Measurements from ENCODE around the gene FNDC10.

FNDC10 gene

DNA sequence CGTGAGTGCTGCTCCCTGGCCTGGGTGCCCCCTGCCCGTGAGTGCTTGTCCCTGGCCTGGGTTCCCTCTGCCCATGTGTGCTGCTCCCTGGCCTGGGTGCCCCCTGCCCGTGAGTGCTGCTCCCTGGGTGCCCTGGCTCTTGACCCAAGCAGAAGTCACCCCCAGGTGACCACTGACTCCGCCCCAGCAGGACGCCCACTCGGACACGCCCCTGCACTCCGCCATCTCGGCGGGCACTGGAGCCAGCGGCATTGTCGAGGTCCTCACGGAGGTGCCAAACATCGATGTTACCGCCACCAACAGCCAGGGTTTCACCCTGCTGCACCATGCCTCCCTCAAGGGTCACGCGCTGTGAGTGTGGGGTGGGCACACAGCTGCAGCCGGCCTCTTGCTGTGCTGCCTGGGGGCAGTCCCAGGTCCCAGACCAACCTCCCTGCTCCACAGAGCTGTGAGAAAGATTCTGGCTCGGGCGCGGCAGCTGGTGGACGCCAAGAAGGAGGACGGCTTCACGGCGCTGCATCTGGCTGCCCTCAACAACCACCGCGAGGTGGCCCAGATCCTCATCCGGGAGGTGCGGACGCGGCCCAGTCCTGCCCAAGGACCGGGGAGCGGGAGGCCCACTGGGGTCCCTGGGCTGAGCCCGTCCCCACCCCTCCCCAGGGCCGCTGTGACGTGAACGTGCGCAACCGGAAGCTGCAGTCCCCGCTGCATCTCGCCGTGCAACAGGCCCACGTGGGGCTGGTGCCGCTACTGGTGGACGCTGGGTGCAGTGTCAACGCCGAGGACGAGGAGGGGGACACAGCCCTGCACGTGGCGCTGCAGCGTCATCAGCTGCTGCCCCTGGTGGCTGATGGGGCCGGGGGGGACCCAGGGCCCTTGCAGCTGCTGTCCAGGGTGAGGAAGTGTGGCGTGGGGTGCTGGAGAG, 28.2 kb upstream of the FNDC10 start:
- DNase-seq, result no peak

DNA sequence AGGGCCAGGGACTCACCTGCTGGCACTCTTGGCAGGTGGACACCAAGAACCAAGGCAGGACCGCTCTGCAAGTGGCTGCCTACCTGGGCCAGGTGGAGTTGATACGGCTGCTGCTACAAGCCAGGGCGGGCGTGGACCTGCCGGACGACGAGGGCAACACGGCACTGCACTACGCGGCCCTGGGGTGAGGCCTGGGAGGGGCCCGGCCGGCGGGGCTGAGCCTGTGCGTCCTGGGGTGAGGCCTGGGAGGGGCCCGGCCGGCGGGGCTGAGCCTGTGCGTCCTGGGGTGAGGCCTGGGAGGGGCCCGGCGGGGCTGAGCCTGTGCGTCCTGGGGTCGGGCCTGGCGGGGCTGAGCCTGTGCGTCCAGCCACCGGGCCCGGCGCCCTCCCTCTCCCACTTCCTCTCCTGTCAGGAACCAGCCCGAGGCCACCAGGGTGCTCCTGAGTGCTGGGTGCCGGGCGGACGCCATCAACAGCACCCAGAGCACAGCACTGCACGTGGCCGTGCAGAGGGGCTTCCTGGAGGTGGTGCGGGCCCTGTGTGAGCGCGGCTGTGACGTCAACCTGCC, 27.4 kb upstream of the FNDC10 start:
- no peak for DNase-seq

DNA sequence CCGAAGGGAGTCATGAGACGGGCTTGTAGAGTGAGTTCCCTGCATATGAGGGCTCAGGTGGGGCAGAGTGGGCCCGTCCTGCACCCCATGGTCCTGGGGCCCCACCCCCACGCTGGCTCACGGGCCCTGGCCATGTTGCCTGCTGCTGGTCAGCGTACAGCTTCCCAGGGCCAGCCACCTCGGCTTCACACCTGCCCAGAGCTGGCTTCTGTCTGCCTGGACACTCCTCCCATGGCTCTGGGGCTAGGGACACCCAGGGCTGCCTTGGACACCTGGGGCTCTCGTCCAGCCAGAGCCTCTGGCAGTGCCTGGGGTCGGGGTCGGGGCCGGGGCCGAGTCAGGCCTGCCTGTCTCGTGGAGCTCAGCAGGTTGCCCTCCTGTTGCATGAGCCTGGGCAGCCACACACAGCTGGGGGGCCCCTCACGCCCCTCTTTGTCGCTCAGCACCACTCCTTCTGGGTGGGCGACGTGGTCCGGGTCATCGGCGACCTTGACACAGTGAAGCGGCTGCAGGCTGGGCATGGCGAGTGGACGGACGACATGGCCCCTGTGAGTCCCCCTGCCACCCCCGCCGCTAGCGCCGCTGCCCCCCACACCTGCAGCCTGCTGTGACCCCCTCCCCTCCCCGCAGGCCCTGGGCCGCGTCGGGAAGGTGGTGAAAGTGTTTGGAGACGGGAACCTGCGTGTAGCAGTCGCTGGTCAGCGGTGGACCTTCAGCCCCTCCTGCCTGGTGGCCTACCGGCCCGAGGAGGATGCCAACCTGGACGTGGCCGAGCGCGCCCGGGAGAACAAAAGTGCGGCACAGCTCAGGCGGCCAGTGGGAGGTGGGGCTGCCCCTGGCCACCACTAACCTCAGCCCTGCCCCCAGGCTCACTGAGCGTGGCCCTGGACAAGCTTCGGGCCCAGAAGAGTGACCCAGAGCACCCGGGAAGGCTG, 26.5 kb upstream of the FNDC10 start:
- DNase-seq, result no peak

DNA sequence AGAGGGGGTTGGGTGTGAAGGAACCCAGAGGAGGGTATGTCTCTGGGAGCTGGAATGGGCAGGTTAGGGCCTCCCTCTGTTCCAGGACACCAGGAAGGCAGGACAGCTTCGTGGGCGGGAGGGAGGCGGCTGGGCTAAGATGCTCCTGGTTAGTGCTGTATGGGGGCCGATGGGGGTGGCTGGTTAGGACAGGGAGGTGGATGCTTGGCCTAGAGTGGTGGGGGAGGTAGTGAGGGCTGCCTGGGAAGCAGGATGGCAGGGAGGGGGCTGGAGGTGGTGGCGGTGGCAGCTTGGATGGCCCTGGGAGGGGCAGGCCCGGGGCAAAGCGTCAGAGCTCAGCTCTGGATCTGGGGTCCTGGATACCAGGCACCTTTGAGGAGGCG, 25.9 kb upstream of the FNDC10 start:
- DNase-seq, result no peak

DNA sequence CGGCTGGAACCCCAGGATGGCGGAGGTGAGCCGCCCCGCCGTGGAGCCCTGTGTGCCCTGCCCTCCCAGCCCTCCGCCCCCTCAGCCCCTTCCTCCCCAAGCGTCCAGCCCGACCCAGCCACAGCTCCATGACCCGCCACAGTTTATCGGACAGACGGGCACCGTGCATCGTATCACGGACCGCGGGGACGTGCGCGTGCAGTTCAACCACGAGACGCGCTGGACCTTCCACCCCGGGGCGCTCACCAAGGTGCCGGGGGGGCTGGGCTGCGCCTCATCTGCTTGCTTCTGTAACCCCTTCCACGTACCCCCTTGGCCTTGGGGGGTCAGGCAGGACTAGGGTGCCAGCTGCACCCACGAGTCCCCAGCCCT, 25.5 kb upstream of the FNDC10 start:
- DNase-seq, result no peak

DNA sequence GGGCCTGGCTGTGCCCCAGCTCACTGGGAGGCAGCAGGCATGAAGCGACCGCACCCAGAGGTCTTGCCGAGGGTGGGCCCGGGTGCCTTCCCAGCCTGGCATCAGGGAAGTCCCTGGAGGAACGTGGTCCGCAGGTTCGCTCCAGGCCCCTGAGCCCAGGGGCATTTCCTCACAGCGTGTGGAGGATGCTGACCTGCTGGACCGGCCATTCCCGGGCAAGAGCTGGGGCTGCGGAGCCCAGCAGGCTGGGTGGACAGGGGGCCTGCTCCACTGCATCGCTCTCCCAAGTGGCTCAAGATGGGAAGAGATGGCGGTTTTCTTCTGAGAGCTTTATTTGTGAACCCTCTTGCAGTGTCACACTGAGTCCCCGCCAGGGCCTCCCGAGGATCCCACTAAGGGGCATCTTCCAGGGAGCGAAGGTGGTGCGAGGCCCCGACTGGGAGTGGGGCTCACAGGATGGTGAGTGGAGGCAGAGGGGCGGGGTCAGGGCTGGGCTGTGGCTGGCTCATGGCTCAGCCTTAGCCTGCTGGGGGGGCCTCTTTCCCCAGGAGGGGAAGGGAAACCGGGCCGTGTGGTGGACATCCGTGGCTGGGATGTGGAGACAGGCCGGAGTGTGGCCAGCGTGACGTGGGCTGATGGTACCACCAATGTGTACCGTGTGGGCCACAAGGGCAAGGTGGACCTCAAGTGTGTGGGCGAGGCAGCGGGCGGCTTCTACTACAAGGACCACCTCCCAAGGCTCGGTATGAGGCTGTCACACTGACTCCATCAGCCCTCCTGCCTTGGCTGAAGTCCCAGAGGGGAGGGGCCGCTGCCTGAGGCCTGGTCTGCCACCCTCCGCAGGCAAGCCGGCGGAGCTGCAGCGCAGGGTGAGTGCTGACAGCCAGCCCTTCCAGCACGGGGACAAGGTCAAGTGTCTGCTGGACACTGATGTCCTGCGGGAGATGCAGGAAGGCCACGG, 24.8 kb upstream of the FNDC10 start:
- DNase-seq, result no peak

DNA sequence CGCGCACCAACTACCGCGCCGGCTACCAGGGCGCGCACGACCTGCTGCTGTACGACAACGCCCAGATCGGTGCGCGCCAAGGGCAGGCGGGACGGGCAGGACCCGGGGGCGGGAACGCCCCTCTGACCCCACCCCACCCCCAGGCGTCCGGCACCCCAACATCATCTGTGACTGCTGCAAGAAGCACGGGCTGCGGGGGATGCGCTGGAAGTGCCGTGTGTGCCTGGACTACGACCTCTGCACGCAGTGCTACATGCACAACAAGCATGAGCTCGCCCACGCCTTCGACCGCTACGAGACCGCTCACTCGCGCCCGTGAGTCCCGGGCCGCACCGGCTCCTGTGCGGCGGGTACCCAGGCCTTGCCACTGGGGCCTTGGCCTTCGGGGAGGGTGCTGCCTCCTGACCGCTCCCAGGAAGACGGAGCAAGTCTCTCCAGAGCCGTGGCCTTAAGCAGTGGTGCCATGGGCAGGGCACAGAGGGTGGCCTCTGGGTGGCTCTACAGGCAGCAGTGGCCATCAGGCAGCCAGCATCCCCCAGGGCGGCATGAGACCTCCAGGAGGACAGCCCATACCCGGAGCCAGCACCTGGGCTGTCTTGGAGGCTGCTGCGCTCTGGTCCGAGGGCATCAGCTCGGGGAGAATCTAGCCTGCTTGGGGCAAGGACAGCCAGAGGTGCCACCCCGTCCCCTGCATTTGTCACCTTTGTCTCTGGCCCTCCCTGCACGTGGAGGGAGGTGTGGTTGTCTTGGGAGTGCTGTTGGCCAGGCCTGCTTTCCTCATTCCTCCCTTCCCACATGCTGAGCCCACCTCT, 23.9 kb upstream of the FNDC10 start:
- DNase-seq, result no peak

DNA sequence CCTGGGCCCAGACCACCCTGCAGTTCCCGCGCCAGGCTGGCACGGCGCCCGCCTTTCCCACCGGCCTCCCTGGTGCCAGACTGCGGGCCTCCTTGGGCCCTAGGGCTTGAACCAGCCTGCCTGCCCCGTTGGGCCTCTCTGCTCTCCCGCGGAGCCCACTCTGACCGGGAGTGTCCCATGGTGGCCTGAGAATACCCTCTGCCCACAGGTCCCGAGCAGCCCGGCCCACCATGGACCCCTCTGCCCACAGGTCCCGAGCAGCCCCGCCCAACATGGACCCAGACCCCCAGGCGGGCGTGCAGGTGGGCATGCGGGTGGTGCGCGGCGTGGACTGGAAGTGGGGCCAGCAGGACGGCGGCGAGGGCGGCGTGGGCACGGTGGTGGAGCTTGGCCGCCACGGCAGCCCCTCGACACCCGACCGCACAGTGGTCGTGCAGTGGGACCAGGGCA, 23.3 kb upstream of the FNDC10 start:
- DNase-seq, result no peak

DNA sequence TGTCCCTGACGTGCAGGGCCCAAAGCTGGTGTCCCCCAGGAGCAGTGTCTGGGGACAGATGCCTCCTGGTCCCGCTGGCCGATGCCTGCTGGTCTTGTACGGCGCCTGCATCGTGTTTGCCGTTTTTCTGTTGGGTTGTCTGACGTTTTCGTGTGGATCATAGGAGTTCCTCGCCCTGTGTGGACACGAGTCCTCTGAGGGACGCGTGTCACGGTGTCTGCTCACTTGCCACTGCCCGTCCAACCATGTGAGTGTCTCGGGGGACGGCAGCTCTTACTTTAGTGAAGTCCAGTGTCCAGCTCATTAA, 22.8 kb upstream of the FNDC10 start:
- no peak for DNase-seq

DNA sequence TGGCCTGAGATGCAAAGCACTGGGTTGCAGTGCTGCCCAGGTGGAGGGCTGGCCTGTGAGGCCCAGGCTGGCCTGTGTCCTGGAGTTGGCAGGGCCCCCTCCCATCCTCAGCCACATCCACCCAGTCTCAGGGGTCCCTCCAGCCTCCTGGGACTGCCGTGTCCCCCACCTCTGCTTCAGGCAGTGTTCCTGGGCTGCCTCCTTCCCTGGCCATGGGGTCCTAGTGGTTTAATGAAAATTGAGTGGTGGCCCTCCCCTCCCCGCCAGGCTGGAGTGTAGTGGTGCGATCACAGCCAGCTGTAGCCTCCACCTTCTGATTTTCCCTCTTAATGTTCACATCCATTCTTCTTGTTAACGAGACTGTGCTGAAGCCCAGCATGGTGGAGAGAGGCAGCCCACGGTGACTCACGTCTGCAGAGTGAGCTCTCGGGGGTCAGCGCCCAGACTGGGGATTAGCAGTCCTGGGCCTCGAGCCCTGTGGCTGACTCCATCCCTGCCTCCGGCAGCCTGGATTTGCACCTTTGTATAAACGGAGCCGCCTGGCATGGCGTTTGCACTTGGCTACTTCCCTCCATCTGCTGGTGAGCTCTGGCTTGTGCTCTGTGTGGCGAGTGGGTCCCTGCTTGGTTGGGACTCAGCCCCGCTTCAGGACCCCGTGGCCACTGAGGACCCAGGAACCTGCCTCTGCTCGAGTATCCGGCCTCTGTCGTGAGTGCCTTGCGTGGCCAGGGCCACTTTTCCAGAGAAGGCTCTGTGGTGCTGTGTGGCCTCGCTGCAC, 22.3 kb upstream of the FNDC10 start:
- DNase-seq, result no peak

DNA sequence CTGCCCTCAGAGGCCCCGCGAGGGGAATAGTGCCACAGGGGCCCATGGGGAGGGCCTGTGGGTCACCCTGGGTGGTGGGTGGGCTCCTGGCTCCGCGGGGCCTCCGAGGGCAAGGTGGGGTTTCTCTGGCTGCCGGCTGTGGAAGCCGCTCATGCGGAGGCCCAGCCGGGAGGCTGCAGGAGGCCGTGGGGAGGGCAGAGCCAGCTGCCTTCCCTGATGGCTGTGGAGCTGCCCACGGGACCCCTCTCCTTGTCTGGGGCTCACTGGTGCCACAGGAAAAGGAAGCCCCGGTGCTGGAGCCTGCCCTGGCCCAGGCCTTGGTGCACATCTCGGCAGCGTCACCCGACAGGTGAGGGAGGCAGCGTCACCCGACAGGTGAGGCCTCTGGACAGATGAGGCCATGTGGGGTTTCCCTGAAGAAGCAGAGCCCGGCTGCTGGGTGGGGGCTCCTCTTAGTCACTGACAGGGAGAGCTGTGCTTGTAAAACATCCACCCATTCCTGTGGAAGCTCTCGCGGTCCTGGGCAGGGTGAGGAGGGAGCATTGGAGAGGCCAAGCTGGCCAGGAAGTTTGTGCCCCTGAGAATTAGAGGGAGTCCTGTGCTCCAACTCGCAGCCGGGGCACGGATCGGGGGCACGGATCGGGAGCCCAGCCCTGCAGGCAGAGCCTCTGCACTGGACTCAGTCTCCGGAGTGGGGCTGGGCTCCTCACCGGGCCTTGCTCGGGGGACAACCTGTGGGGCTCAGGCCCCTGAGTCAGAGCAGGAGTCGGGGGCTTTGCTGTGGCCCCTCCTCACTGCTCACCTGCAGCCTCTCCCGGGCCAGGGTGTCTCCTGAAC, 21.5 kb upstream of the FNDC10 start:
- no peak for DNase-seq

DNA sequence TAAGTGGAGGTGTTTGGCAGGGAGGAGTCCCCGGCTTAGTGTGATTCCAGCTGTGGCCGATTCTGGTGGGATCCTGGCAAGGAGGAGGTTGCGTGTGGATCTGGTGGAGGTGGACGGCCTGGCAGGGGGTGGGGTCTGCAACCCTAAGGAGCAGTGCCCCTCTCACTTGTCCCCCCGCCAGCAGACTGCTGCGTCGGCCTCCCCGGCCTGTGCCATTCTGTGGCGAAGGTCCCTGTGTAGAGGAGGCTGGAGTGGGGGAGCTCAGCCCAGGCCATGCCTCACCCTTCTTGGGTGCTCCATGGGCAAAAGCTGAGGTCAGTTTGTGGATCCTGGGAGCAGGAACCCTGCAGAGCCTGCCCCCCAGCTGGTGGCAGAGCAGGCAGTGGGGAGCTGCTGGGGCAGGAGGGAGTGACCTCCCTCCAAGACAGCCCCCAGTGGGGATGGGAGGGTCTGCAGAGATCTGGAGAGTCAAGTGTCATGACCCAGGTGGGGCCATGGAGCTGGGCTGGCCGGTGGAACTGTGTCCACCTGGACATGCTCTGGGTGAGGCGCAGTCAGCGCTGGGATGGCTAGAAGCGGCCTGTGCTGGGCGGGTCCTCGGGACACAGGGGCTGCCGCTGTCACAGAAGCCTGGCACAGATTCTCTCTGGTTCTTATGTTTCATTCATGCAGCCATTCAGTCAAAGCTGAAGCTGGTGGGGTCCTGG, 20.7 kb upstream of the FNDC10 start:
- DNase-seq, result no peak

DNA sequence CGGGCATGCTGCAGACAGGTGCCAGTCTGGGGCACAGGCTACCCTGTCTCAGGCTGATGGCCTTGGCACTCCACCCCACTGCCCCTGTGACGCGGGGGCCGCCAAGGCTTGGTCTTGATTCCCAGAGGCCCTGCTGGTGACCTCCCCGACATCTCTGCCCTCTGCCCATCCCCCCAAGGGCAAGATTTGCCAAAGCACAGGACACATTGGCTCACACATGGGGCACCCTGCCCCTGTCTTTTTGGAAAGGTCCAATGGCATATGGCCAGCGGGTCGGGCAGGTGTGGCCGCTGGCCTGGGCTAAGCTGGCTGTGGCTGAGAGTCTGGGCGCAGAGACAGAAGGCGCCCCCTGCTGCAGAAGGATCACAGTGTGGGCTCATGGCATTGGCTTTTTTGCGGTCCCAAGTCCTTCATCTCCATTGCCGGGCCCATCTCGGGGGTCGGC, 20.0 kb upstream of the FNDC10 start:
- no peak for DNase-seq

DNA sequence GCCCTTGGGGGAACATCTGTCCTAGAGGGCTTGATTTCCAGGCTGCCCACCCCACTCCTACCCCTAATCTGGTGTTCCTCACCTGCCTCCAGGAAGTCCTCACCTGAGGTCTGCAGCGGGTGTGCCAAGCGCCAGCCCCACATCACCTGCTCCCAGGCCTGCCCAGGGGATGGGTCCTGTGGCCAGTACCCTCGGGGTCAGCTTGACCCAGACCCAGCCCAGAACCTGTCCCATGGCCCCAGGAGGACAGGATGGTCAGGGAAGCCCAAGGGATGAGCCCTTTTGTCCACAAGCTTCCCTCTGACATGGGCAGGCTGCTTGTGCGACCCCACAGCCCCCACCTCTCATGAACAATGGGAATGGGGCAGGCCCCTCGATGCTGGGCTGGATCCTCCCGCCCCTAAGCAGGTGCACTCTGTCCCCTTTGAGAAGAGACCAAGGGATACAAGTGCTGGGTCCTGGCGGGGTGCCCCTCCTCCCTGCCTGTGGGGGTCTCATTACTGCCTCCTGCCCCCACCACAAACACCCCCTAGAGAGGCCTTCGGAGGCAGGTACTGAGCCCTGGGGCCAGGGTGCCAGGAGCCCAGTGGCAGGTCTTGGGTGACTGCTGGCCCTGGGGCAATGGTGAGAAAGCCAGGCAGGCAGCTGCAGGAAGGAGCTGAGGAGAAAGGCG, 18.6 kb upstream of the FNDC10 start:
- DNase-seq, result no peak

DNA sequence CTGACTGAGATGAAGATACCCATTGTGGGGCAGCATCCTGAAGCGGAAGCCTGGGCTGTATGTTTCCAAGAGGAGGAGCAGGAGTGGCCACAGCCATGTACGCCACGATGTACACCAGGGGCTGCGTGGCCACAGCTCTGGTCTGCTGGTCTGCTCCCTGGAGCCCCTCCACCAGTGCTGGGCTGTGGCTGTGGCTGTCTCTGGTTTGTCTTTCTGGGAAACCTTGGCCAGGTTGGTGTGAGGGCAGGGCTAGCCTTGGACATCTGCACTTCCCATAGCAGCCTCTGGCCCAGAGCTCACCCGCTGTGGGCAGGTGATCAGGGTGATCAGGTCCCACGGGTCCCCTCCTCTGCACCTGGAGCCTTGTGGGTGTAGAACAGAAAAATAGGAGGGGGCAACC, 18.0 kb upstream of the FNDC10 start:
- no peak for DNase-seq

DNA sequence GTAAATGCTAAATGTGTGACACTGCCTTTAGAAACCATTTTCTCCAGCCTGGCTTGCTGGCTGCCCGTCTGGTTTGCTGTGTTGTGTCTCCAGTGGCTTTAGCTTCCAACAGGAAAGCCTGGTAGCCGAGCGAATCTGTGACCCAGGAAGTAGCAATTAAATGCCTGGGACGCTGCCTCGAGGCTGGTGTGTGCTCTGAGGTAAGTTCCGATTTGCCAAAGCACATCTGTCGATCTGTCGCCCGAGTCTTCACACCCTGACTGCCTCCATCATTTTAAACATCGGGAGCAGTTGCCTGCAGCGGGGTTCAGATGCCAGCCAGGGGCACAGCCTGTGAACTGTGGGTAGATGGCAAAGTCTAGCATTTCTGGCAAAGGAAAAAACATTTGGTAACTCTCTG, 17.6 kb upstream of the FNDC10 start:
- no peak for DNase-seq

DNA sequence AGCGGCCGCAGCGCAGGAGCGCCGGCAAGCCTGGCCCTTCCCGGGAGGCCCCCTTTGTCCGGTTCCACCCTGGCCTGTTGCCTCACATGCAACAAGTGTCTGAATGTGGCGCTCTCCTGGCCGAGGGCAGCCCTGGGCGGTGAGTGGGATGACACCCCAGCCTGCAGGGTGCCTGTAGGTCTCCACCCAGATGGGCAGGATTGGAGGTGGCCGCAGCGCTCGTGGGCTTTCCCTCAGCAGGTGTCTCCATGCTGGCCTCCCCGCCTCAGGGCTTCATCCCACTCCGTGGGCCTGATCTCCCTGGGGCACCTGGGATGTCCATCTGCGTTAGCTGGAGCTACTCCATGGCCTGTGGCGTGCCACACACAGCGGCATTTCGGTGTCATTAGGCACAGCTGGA, 16.9 kb upstream of the FNDC10 start:
- no peak for DNase-seq

DNA sequence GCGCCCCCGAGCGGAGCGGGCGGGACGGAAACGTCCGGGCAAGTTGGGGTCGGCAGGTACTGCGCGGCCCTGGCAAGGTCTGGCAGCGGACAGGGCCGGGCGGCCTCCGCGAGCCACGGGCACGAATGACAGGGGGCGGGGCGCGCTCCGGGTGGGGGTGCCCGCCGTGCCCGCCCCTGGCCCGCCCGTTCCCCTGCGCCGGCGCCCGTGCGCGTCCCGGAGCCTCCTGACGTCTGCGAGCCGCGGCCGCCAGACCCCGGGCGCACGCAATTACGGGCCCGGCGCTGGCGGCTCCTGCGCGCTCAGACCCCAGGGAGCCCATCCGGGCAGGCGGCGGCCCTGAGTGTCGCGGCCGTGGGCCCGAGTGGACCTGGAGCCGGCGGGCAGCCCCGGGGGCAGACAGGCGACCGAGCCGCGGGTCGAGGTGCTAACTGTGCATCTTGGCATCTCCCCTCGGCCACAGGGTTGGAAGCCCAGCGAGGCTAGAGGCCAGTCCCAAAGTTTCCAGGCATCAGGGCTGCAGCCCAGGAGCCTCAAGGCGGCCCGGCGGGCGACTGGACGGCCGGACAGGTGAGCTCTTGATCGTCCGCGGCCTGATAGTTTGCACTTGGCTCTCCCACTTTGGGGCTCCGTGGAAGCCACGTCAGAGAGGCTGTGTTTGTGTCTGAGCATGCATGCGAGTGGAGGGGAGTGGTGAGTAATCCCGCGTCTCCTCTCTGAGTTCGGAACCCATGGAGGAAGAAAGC, 16.3 kb upstream of the FNDC10 start:
- DNase-seq, result no peak

All from stimulated activated CD4-positive, alpha-beta T cell treated with anti-CD3 and anti-CD28 coated beads, Interleukin-2, amount 100 ng/mL, for 48 hours (primary cell).